ENCODE data around the gene OBP2B.
"Not testable (repeated sequence)": the region's sequence is repeated elsewhere in the genome, so short reads cannot be mapped to it uniquely, and the experiment has no call there.

Gene OBP2B

GRCh38 chr9:133235549-133236222, 26.6 kb upstream of the OBP2B start:
- peaks cover 2% of the 10 kb centered on the region for H3K9me3 Mint-ChIP-seq
- no peaks in the 10 kb centered on the region for H3K36me3 Mint-ChIP-seq (ENCODE audit: low read depth)
- no peak overlapping the region for H3K4me3 Mint-ChIP-seq
- no peak overlapping the region for H3K27ac Mint-ChIP-seq
- no peak for DNase-seq
- TF ChIP-seq CTCF (IDR thresholded peaks at IDR 0.05): no peak
- H3K27me3 Mint-ChIP-seq (ENCODE audit: low read depth, poor library complexity): peaks cover 5% of the 10 kb centered on the region
- peaks cover 33% of the 10 kb centered on the region for H3K4me1 Mint-ChIP-seq

GRCh38 chr9:133234577-133235322, 25.7 kb upstream of the OBP2B start:
- H3K4me1 Mint-ChIP-seq: peaks cover 33% of the 10 kb centered on the region
- H3K27ac Mint-ChIP-seq: no peak overlapping the region
- H3K27me3 Mint-ChIP-seq (ENCODE audit: low read depth, poor library complexity): peaks cover 11% of the 10 kb centered on the region
- no peak for TF ChIP-seq CTCF (IDR thresholded peaks at IDR 0.05)
- H3K36me3 Mint-ChIP-seq (ENCODE audit: low read depth): no peaks in the 10 kb centered on the region
- H3K9me3 Mint-ChIP-seq: peaks cover 12% of the 10 kb centered on the region
- H3K4me3 Mint-ChIP-seq: no peak overlapping the region
- no peak for DNase-seq

GRCh38 chr9:133233681-133234432, 24.8 kb upstream of the OBP2B start:
- Mint-ChIP-seq H3K4me1 (peaks cover 30% of the 10 kb centered on the region), H3K4me3 (no peak overlapping the region), H3K36me3 (ENCODE audit: low read depth) (no peaks in the 10 kb centered on the region), H3K27me3 (ENCODE audit: low read depth, poor library complexity) (peaks cover 12% of the 10 kb centered on the region), H3K9me3 (peaks cover 13% of the 10 kb centered on the region), H3K27ac (no peak overlapping the region)
- no peak for DNase-seq
- TF ChIP-seq CTCF (IDR thresholded peaks at IDR 0.05): no peak

- H3K27ac Mint-ChIP-seq; DNase-seq; H3K36me3 Mint-ChIP-seq (ENCODE audit: low read depth); H3K4me3 Mint-ChIP-seq: not testable (repeated sequence)
- Mint-ChIP-seq H3K4me1 (peaks cover 14% of the 10 kb centered on the region), H3K9me3 (peaks cover 13% of the 10 kb centered on the region), H3K27me3 (ENCODE audit: low read depth, poor library complexity) (peaks cover 12% of the 10 kb centered on the region)
Measured at GRCh38 chr9:133231934-133232568, 23.0 kb upstream of the OBP2B start.

- H3K4me1 Mint-ChIP-seq; DNase-seq; H3K4me3 Mint-ChIP-seq; H3K36me3 Mint-ChIP-seq (ENCODE audit: low read depth); H3K27ac Mint-ChIP-seq: not testable (repeated sequence)
- peaks cover 13% of the 10 kb centered on the region for H3K9me3 Mint-ChIP-seq
- H3K27me3 Mint-ChIP-seq (ENCODE audit: low read depth, poor library complexity): peaks cover 12% of the 10 kb centered on the region
Measured at GRCh38 chr9:133230514-133230913, 21.5 kb upstream of the OBP2B start.

- H3K4me3 Mint-ChIP-seq: no peak overlapping the region
Measured at GRCh38 chr9:133230093-133230492, 21.0 kb upstream of the OBP2B start.

GRCh38 chr9:133228474-133229193, 19.6 kb upstream of the OBP2B start:
- DNase-seq; H3K36me3 Mint-ChIP-seq (ENCODE audit: low read depth); H3K27ac Mint-ChIP-seq; H3K4me3 Mint-ChIP-seq: not testable (repeated sequence)
- H3K4me1 Mint-ChIP-seq: peaks cover 14% of the 10 kb centered on the region
- H3K27me3 Mint-ChIP-seq (ENCODE audit: low read depth, poor library complexity): peaks cover 12% of the 10 kb centered on the region
- H3K9me3 Mint-ChIP-seq: peaks cover 13% of the 10 kb centered on the region

More at GRCh38 chr9:133230093-133230492, 21.0 kb upstream of the OBP2B start:
- Mint-ChIP-seq H3K36me3 (ENCODE audit: low read depth) (no peaks in the 10 kb centered on the region), H3K9me3 (peaks cover 13% of the 10 kb centered on the region), H3K27me3 (ENCODE audit: low read depth, poor library complexity) (peaks cover 12% of the 10 kb centered on the region), H3K27ac (no peak overlapping the region), H3K4me1 (peaks cover 8% of the 10 kb centered on the region)
- TF ChIP-seq CTCF (IDR thresholded peaks at IDR 0.05): no peak
- DNase-seq: no peak

GRCh38 chr9:133227996-133228395, 18.9 kb upstream of the OBP2B start:
- Mint-ChIP-seq H3K9me3 (peaks cover 13% of the 10 kb centered on the region), H3K4me1 (peaks cover 21% of the 10 kb centered on the region), H3K27me3 (ENCODE audit: low read depth, poor library complexity) (peaks cover 12% of the 10 kb centered on the region)
- H3K4me3 Mint-ChIP-seq; DNase-seq; H3K27ac Mint-ChIP-seq; H3K36me3 Mint-ChIP-seq (ENCODE audit: low read depth): not testable (repeated sequence)

All from nephron progenitor cell (in vitro differentiated cells).